Vagina (tissue), 2 donors: ENCODE measurements around the gene HDGFL2.

Source experiments
- CTCF ChIP-seq, 3 experiments: fragments of 450-650 bp in 2 of 3; fragments of 200-600 bp in 1 of 3; sonication (generic) in 1 of 3; IDR thresholded peaks; one replicate each; pipeline ENCODE4 v1.5.1; 2017 to 2019; ENCODE audit warnings: antibody characterized with exemption in 3 of 3, mild to moderate bottlenecking in 2 of 3, moderate library complexity in 2 of 3
- POLR2A ChIP-seq, 2 donors: fragments of 450-650 bp; IDR thresholded peaks; one replicate each; pipeline ENCODE4 v1.6.1; 2017; ENCODE audit warnings: antibody characterized with exemption in 2 of 2, mild to moderate bottlenecking in 2 of 2, moderate library complexity in 2 of 2
- POLR2AphosphoS5 ChIP-seq, 2 donors: sonication (generic); formaldehyde crosslinking; IDR thresholded peaks; one replicate each; pipeline ENCODE4 v1.9.0; 2017; ENCODE audit warnings: antibody characterized with exemption in 2 of 2, mild to moderate bottlenecking in 2 of 2, low read depth in 1 of 2; ENCODE audit not compliant: insufficient read depth in 1 of 2

GRCh38 chr19:4543842-4544647 lies 71.9 kb downstream of the HDGFL2 start:
- TF ChIP-seq CTCF (IDR thresholded peaks at IDR 0.05) (no peak), POLR2A (IDR thresholded peaks at IDR 0.05) (no peak), POLR2AphosphoS5 (IDR thresholded peaks at IDR 0.05; ENCODE audit: insufficient read depth in 1 of 2, low read depth in 1 of 2) (no peak)
